NB4 (cell line): Measurements from ENCODE around the gene BRINP2.

ENCODE experiments used
- MYC ChIP-seq: IDR thresholded peaks from 2 replicates; pipeline ENCODE4 v1.6.1; 2011; ENCODE audit warnings: low read depth, low read length
- POLR2A ChIP-seq: IDR thresholded peaks from 2 replicates; pipeline ENCODE4 v1.6.1; 2011; ENCODE audit warnings: mild to moderate bottlenecking; ENCODE audit not compliant: insufficient read length; ENCODE audit errors: extremely low read depth
- TF ChIP-seq, protein P1 (sequence below): IDR thresholded peaks from one replicate; pipeline ENCODE4 v1.5.1; 2012; ENCODE audit warnings: low read depth, low read length
- TF ChIP-seq, protein P2 (sequence below): IDR thresholded peaks from 2 replicates; pipeline ENCODE4 v1.6.1; 2011; ENCODE audit warnings: low read depth, low read length

DNA sequence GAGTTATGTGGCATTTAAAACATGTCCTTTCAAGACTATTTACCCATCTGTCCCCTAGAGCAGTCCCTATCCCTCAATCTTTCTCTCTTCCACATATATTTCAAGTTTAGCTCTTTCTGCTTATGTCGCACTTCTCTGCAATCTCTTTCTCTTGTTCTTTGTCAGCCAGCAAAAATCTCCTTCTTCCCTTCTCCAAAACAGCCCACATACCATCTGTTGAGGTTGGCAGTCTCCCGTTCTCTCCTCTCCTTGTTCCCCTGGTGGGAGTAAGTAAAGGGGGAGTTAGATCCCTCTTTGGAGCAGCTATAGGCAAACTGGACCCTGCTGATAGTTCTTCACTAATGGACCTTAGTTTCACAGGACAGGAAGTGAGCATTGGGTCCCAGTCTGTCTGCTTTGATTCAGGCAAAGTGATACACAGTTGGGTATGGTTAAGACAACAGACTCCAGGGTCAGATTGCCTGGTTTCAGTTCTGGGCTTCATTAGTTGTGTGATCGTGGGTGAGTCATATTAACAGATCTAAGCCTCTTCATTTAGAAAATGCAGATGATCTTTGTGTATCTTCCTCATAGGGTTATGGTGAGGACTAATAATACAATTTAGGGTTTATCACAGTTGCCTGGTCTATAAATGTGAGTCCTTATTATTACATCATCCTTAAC lies 19.7 kb downstream of the BRINP2 start:
- TF ChIP-seq, protein P1, sequence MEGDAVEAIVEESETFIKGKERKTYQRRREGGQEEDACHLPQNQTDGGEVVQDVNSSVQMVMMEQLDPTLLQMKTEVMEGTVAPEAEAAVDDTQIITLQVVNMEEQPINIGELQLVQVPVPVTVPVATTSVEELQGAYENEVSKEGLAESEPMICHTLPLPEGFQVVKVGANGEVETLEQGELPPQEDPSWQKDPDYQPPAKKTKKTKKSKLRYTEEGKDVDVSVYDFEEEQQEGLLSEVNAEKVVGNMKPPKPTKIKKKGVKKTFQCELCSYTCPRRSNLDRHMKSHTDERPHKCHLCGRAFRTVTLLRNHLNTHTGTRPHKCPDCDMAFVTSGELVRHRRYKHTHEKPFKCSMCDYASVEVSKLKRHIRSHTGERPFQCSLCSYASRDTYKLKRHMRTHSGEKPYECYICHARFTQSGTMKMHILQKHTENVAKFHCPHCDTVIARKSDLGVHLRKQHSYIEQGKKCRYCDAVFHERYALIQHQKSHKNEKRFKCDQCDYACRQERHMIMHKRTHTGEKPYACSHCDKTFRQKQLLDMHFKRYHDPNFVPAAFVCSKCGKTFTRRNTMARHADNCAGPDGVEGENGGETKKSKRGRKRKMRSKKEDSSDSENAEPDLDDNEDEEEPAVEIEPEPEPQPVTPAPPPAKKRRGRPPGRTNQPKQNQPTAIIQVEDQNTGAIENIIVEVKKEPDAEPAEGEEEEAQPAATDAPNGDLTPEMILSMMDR: no peak
- no peak for TF ChIP-seq POLR2A
- TF ChIP-seq, protein P2, sequence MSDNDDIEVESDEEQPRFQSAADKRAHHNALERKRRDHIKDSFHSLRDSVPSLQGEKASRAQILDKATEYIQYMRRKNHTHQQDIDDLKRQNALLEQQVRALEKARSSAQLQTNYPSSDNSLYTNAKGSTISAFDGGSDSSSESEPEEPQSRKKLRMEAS: no peak
- no peak for TF ChIP-seq MYC
